ENCODE results near the gene ST8SIA1. TPM values are rescaled to one million over a fixed set of nuclear protein-coding genes. Genes with fewer than 3 reads are reported as not detected.
"Not testable (repeated sequence)": the region's sequence is repeated elsewhere in the genome, so short reads cannot be mapped to it uniquely, and the experiment has no call there.

Gene ST8SIA1
- total RNA-seq, 1 donor from 2014 or later = 2.1 TPM

DNA sequence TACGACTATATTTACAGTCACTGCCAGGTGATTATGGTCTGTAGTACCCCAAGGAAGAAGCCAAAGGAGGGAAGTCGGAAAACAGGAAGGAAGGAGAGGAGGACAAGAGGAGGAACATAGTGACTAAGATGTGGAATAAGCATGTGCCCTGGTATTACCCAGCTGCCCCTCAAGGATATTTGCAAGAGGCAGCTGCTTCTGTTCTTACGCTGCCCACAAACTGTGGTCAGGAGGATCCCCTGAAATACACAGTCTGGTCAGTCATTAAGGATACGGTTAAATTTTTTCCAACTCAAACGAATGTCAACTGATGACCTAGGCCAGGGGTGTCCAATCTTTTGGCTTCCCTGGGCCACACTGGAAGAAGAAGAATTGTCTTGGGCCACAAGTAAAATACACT is 162.0 kb downstream of the ST8SIA1 start:
- no peak for DNase-seq
- intact Hi-C loops (cut with micrococcal nuclease) = no loop called here

DNA sequence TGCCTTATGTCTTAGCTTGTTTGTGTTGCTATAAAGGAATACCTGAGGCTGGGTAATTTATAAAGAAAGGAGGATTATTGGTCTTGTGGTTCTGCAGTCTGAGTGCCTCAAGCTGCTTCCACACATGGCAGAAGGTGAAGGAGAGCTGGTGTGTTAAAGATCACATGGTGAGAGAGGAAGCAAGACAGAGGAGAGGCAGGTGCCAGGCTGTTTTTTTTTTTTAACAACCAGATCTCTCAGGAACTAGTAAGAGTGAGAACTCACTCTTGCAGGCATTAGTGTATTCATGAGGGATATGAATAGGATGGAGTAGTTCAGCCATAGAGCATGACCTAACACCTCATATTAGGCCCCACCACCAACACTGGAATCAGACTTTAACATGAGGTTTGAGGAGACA is 165.1 kb downstream of the ST8SIA1 start:
- no peak for DNase-seq
- no peaks in the 10 kb centered on the region for H3K27me3 ChIP-seq (ENCODE audit: low read depth)
- H3K36me3 ChIP-seq = no peaks in the 10 kb centered on the region
- H3K4me3 ChIP-seq = no peak overlapping the region
- intact Hi-C loops (cut with micrococcal nuclease) = no loop called here
- H3K4me1 ChIP-seq = no peaks in the 10 kb centered on the region
- H3K27ac ChIP-seq (replicated peaks) = no peak overlapping the region
- H3K9me3 ChIP-seq (replicated peaks) = no peaks in the 10 kb centered on the region
- TF ChIP-seq, protein P1, sequence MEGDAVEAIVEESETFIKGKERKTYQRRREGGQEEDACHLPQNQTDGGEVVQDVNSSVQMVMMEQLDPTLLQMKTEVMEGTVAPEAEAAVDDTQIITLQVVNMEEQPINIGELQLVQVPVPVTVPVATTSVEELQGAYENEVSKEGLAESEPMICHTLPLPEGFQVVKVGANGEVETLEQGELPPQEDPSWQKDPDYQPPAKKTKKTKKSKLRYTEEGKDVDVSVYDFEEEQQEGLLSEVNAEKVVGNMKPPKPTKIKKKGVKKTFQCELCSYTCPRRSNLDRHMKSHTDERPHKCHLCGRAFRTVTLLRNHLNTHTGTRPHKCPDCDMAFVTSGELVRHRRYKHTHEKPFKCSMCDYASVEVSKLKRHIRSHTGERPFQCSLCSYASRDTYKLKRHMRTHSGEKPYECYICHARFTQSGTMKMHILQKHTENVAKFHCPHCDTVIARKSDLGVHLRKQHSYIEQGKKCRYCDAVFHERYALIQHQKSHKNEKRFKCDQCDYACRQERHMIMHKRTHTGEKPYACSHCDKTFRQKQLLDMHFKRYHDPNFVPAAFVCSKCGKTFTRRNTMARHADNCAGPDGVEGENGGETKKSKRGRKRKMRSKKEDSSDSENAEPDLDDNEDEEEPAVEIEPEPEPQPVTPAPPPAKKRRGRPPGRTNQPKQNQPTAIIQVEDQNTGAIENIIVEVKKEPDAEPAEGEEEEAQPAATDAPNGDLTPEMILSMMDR (IDR thresholded peaks at IDR 0.05; ENCODE audit: borderline replicate concordance) = no peak

More for the DNA sequence above, 162.0 kb downstream of the ST8SIA1 start:
- Histone ChIP-seq H3K4me1 (no peaks in the 10 kb centered on the region), H3K4me3 (no peak overlapping the region), H3K36me3 (no peaks in the 10 kb centered on the region), H3K27ac (replicated peaks) (no peak overlapping the region), H3K9me3 (replicated peaks) (no peaks in the 10 kb centered on the region), H3K27me3 (ENCODE audit: low read depth) (no peaks in the 10 kb centered on the region)
- TF ChIP-seq, protein P1 (IDR thresholded peaks at IDR 0.05; ENCODE audit: borderline replicate concordance) = no peak

DNA sequence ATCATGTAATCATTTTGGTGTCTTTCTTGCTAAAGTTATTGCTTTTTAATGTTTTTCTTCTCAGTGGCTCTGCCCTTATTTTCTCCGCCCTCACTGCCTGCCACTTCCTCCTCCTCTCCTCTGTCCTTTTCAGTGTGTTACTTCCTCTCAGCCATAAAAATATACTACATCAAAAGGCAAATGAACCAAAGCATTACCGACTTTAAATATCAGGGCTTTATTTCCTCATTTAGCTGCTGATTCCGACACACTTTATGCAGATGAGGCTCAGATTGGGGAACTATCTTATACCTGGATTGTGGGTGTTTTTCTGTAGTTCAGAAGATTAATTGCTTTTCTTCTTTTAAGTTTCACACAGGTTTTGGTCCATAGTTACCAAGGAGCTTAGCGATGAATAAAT is 170.4 kb downstream of the ST8SIA1 start:
- Histone ChIP-seq H3K9me3 (replicated peaks) (peaks cover 9% of the 10 kb centered on the region), H3K36me3 (no peaks in the 10 kb centered on the region), H3K27me3 (ENCODE audit: low read depth) (no peaks in the 10 kb centered on the region), H3K4me3 (no peak overlapping the region), H3K27ac (replicated peaks) (no peak overlapping the region), H3K4me1 (no peaks in the 10 kb centered on the region)
- intact Hi-C loops (cut with micrococcal nuclease) = no loop called here
- no peak for DNase-seq
- TF ChIP-seq, protein P1 (IDR thresholded peaks at IDR 0.05; ENCODE audit: borderline replicate concordance) = no peak

DNA sequence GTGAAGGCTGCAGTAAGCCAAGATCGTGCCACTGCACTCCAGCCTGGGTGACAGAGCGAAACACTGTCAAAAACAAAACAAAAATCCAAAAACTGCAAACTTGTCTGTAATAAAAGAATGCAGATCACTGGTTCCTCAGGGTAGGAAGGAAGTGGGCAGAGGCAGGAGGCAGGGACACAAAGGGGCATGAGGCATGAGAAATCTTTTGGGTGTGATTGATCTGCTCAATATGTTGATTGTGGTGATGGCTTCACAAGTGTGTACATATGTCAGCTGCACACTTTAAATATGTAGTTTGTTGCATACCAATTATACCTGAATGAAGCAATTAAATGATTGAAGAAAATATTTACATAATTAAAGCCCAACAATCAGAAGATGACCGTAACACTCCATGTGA is 170.9 kb downstream of the ST8SIA1 start:
- intact Hi-C loops (cut with micrococcal nuclease) = no loop called here
- no peak for DNase-seq
- H3K36me3 ChIP-seq = no peaks in the 10 kb centered on the region
- H3K27ac ChIP-seq (replicated peaks) = no peak overlapping the region
- TF ChIP-seq, protein P1 (IDR thresholded peaks at IDR 0.05; ENCODE audit: borderline replicate concordance) = no peak
- no peaks in the 10 kb centered on the region for H3K27me3 ChIP-seq (ENCODE audit: low read depth)
- H3K4me3 ChIP-seq = no peak overlapping the region
- H3K4me1 ChIP-seq = no peaks in the 10 kb centered on the region
- peaks cover 9% of the 10 kb centered on the region for H3K9me3 ChIP-seq (replicated peaks)

DNA sequence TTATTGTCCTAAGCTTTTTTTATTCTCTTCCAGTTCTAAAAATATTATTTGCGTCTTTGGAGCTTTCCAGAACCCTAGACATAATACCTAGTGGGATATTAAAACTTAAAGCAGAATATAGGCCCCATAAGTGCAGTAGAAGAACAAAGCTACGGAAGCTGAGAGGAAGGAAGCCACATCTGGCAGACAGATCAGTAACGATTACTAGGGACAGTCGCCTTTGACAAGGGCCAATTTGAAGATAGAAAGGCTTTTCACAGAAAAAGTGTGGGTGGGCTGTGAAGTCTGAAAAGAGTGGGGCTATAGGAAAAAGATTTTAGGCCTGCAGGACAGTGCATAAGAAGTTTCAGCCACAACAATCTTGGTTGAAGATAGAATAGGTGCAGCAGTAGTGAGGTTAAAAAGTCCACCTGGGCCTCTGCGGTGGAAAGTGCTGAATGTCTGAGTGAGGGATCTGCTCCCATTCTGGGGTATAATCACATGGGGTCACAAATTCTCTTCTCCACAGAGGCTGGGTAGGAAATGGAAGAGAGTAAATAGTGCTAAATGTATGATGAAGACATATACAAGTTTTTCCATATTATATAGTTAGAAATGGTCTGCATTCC is 174.0 kb downstream of the ST8SIA1 start:
- intact Hi-C loops (cut with micrococcal nuclease) = no loop called here
- no peaks in the 10 kb centered on the region for H3K4me1 ChIP-seq
- TF ChIP-seq, protein P1 (IDR thresholded peaks at IDR 0.05; ENCODE audit: borderline replicate concordance) = no peak
- DNase-seq = no peak
- no peaks in the 10 kb centered on the region for H3K27me3 ChIP-seq (ENCODE audit: low read depth)
- H3K27ac ChIP-seq (replicated peaks) = no peak overlapping the region
- H3K36me3 ChIP-seq = no peaks in the 10 kb centered on the region
- peaks cover 9% of the 10 kb centered on the region for H3K9me3 ChIP-seq (replicated peaks)
- H3K4me3 ChIP-seq = no peak overlapping the region

DNA sequence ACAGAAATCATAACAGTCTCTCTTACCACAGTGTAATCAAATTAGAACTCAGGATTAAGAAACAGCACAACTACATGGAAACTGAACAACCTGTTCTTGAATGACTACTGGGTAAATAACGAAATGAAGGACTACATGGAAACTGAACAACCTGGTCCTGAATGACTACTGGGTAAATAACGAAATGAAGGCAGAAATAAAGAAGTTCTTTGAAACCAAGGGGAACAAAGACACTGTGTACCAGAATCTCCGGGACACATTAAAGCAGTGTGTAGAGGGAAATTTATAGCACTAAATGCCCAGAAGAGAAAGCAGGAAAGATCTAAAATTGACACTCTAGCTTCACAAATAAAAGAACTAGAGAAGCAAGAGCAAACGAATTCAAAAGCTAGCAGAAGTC is 185.2 kb downstream of the ST8SIA1 start:
- H3K4me1 ChIP-seq; H3K27ac ChIP-seq (replicated peaks); H3K4me3 ChIP-seq; DNase-seq; H3K36me3 ChIP-seq; H3K27me3 ChIP-seq (ENCODE audit: low read depth); intact Hi-C loops (cut with micrococcal nuclease): not testable (repeated sequence)
- H3K9me3 ChIP-seq (replicated peaks) = peaks cover 25% of the 10 kb centered on the region

DNA sequence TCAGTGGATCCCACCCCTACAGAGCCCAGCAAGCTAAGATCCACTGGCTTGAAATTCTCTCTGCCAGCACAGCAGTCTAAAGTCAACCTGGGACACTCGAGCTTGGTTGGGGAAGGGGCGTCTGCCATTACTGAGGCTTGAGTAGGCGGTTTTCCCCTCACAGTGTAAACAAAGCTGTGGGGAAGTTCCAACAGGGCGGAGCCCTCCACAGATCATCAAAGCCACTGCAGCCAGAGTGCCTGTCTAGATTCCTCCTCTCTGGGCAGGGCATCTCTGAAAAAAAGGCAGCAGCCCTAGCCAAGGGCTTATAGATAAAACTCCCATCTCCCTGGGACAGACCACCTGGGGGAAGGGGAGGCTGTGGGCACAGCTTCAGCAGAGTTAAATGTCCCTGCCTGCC is 187.8 kb downstream of the ST8SIA1 start:
- H3K4me1 ChIP-seq; intact Hi-C loops (cut with micrococcal nuclease); H3K4me3 ChIP-seq; H3K36me3 ChIP-seq; H3K27me3 ChIP-seq (ENCODE audit: low read depth); H3K27ac ChIP-seq (replicated peaks); DNase-seq: not testable (repeated sequence)
- H3K9me3 ChIP-seq (replicated peaks) = peaks cover 26% of the 10 kb centered on the region
